Lower lobe of right lung (tissue), 2 donors: ENCODE measurements around the gene UQCR11. TPM values are rescaled to one million over a fixed set of nuclear protein-coding genes. Genes with fewer than 3 reads are reported as not detected.
A peak's percentile ranks its signal among the peaks of the same experiment; 100 is the strongest.

Source experiments
- ATAC-seq, 2 donors: fragments of 200-7000 bp; cut with Tn5 transposase; one replicate each; pipeline ENCODE4 v1.9.1; 2020 to 2022; ENCODE audit warnings: mild to moderate bottlenecking in 2 of 2, moderate library complexity in 2 of 2
- DNase-seq: peaks from one replicate; pipeline ENCODE4 v3.0.0-alpha.2; 2020
- H3K27ac ChIP-seq: fragments of 200-600 bp; one replicate; pipeline ENCODE4 v1.8.0; 2022
- H3K27me3 ChIP-seq: fragments of 200-600 bp; one replicate; pipeline ENCODE4 v1.8.0; 2022; ENCODE audit warnings: low read depth
- H3K36me3 ChIP-seq: fragments of 200-600 bp; one replicate; pipeline ENCODE4 v1.8.0; 2022; ENCODE audit warnings: mild to moderate bottlenecking
- H3K4me1 ChIP-seq: fragments of 200-600 bp; one replicate; pipeline ENCODE4 v1.8.0; 2022
- H3K4me3 ChIP-seq: fragments of 200-600 bp; one replicate; pipeline ENCODE4 v1.8.0; 2022; ENCODE audit warnings: mild to moderate bottlenecking
- H3K9me3 ChIP-seq: fragments of 200-600 bp; one replicate; pipeline ENCODE4 v1.8.0; 2022
- intact Hi-C: fragments of 100-400 bp; cut with DNase I; formaldehyde crosslinking; loops from one replicate; pipeline ENCODE4 v1.11.0; 2022
- total RNA-seq: library from RNA; stranded (reverse); fragmentation: NEBNext Ultra II Directional; extraction: Animal tissue kit (Norgen Biotek cat#: 25700); gene quantifications from one replicate; pipeline ENCODE4 v1.2.1, GENCODE V29; 2021
- TF ChIP-seq, protein P1 (sequence below): fragments of 200-600 bp; IDR thresholded peaks from one replicate; pipeline ENCODE4 v1.8.0; 2022; ENCODE audit warnings: antibody characterized with exemption, mild to moderate bottlenecking
- donor health status: DM: no; HTN: yes; CAD: no; lungs with severe emphysema.

The UQCR11 gene
- total RNA-seq, 1 donor from 2014 or later, result 164 TPM

DNA sequence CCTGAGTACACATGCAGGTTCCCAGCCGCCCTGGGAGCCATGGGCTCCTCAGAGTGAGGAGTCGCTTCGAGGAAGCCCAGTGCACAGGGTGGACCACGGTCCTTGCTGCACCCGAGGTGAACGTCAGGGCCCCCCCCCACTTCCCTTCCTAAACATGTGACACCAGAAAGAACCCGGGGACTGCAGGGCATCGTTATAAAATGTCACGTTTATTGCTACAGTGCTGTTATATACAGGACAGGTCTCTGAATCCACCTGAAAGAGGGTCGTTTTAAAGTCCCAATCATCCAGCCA lies 3.8 kb upstream of the UQCR11 start:
- ATAC-seq (no peak), DNase-seq (no peak)
- peak overlapping the region; percentile 27 for H3K4me3 ChIP-seq
- intact Hi-C loops, result no loop called here
- peaks cover 26% of the 10 kb centered on the region for H3K36me3 ChIP-seq
- no peaks in the 10 kb centered on the region for H3K9me3 ChIP-seq
- no peaks in the 10 kb centered on the region for H3K27me3 ChIP-seq
- TF ChIP-seq, protein P1, sequence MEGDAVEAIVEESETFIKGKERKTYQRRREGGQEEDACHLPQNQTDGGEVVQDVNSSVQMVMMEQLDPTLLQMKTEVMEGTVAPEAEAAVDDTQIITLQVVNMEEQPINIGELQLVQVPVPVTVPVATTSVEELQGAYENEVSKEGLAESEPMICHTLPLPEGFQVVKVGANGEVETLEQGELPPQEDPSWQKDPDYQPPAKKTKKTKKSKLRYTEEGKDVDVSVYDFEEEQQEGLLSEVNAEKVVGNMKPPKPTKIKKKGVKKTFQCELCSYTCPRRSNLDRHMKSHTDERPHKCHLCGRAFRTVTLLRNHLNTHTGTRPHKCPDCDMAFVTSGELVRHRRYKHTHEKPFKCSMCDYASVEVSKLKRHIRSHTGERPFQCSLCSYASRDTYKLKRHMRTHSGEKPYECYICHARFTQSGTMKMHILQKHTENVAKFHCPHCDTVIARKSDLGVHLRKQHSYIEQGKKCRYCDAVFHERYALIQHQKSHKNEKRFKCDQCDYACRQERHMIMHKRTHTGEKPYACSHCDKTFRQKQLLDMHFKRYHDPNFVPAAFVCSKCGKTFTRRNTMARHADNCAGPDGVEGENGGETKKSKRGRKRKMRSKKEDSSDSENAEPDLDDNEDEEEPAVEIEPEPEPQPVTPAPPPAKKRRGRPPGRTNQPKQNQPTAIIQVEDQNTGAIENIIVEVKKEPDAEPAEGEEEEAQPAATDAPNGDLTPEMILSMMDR, result no peak
- peak overlapping the region; percentile 31 for H3K27ac ChIP-seq
- peaks cover 36% of the 10 kb centered on the region for H3K4me1 ChIP-seq

DNA sequence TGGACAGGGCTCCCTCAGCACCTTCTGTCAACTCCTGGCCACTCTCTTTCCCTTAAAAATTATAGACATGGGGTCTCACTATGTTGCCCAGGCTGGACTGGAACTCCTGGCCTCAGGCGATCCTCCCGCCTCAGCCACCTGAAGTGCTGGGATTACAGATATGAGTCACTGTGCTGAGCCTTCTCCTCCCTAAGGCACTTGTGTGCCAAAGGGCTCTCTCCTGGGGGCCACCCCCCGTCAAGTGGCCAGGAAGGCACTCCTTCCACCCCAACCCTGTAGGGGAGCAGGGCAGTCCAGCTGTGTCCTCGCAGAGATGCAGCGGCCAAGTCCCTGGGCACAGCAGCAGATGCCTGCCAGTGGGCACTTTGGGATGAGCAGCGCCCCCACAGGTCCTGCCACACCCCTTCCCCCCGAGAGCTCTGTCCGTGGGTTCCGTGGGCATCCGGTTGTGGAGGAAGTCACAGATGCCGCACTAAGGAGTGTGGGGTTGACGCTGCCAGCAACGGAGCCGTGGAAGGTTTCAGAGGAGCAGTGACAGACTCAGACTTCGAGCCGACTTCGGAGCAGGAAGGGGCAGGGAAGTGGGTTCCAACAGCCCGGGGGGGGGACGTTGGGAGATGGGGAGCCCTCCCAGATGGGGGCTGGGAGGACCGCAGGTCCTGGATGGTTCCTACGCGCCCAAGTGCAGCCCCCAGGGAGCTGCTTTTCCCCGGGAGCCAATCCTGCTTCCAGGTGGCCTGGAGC lies 3.3 kb upstream of the UQCR11 start:
- no peaks in the 10 kb centered on the region for H3K9me3 ChIP-seq
- no peak for ATAC-seq
- H3K36me3 ChIP-seq, result peaks cover 21% of the 10 kb centered on the region
- TF ChIP-seq, protein P1, result no peak
- H3K27me3 ChIP-seq, result no peaks in the 10 kb centered on the region
- intact Hi-C loops, result no loop called here
- DNase-seq, result no peak
- H3K4me1 ChIP-seq, result peaks cover 41% of the 10 kb centered on the region
- H3K4me3 ChIP-seq, result peak overlapping the region; percentile 27
- peak overlapping the region; percentile 31 for H3K27ac ChIP-seq

DNA sequence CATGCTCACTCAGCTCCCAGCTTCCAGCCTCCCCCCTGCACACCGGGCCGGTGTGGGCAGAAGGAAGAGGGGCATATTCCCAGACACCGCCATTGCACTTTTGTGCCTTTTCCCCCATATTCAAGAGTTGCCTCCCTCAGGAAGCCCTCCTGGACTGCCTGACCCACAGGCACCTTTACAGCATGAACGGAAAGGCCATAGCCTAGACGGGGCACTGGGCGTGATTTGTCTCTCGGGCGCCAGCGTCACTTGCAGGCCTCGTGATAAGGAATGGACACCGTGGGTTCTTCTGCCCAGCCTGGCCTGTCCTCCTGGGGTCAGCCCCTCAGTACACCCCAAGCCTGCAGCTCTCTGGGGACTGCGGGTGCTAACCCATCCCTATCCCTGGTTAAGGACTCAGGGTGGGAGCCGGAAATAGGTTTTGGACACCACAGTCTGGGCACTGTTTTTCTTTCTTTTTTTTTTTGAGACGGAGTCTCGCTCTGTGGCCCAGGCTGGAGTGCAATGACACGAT lies 933 bp upstream of the UQCR11 start:
- Histone ChIP-seq H3K4me3 (peak overlapping the region; percentile 100), H3K27ac (peak overlapping the region; percentile 89), H3K27me3 (no peaks in the 10 kb centered on the region), H3K36me3 (peaks cover 3% of the 10 kb centered on the region), H3K4me1 (peaks cover 53% of the 10 kb centered on the region), H3K9me3 (no peaks in the 10 kb centered on the region)
- intact Hi-C loops, result no loop called here
- ATAC-seq (peak; percentile 3 to 4), DNase-seq (no peak)
- TF ChIP-seq, protein P1, result no peak

DNA sequence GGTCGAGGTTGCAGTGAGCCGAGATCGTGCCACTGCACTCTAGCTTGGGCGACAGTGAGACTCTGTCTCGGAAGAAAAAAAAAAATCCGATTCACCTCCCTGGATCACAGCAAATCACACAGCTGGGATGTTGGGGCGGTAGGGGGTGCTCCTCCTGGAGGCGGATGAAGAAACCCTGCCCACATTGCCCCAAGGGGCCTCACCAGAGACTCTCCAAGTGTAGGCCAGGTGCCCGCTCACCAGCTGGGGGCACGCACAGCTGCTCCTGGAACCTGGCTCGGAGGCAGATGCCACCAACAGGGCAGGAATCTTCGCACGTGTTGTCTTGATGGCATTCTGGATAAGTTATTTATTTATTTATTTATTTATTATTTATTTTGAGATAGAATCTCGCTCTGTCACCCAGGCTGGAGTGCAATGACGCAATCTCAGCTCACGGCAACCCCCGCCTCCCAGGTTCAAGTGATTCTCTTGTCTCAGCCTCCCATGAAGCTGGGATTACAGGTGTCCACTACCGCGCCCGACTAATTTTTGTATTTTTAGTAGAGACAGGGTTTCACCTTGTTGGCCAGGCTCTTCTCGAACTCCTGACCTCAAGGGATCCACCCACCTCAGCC lies 3.1 kb downstream of the UQCR11 start:
- DNase-seq (no peak), ATAC-seq (no peak)
- Histone ChIP-seq H3K27ac (no peak overlapping the region), H3K27me3 (no peaks in the 10 kb centered on the region), H3K4me1 (peaks cover 37% of the 10 kb centered on the region), H3K9me3 (no peaks in the 10 kb centered on the region), H3K4me3 (no peak overlapping the region), H3K36me3 (peaks cover 28% of the 10 kb centered on the region)
- TF ChIP-seq, protein P1, result no peak
- intact Hi-C loops, result no loop called here

DNA sequence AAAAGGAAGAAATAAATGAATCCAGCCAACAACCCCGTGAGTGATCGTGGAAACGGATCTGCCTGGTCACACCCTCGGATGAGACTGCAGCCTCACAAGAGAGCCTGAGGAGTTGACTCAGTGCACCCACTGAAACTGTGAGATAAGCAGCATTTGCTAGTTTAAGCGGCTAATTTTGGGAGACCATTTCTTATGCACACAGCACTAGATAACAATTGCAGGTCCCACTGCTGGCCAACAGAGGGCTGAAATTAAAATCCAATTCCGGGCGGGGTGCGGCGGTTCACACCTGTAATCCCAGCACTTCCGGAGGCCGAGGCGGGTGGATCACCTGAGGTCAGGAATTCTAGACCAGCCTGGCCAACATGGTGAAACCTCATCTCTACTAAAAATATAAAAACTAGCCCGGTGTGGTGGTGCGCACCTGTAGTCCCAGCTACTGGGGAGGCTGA lies 3.6 kb downstream of the UQCR11 start:
- ATAC-seq (no peak), DNase-seq (no peak)
- no peaks in the 10 kb centered on the region for H3K27me3 ChIP-seq
- intact Hi-C loops, result no loop called here
- H3K4me1 ChIP-seq, result peaks cover 36% of the 10 kb centered on the region
- TF ChIP-seq, protein P1, result no peak
- peaks cover 34% of the 10 kb centered on the region for H3K36me3 ChIP-seq
- no peak overlapping the region for H3K27ac ChIP-seq
- no peaks in the 10 kb centered on the region for H3K9me3 ChIP-seq
- H3K4me3 ChIP-seq, result no peak overlapping the region
